Measurements from ENCODE around the gene GPRC5C.
"Not testable (repeated sequence)": the region's sequence is repeated elsewhere in the genome, so short reads cannot be mapped to it uniquely, and the experiment has no call there.

The GPRC5C gene

DNA sequence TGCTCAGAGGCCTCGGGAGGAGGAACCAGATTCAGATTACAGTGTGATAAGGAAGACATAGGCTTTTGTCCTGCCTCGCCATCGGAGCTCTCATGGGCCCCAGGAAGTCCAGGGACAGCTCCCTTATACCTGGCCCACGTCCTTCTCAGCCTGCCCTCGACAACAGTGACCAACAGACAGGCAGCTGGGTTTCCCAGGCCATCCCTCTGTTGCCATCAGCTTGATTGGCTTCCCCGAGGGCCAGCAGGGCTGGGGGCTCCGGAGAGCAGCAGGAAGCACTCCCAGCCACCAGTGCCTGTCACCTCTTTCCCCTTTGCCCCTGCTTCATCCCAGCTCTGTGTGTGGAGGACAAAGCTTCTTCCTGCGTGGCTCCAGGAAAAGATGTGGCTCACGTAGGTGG is 52.2 kb downstream of the GPRC5C start:
- no peak for DNase-seq (ENCODE audit: low read depth in 1 of 2, low spot score in 1 of 2)
- no peaks in the 10 kb centered on the region for H3K27me3 ChIP-seq (ENCODE audit: insufficient read depth, poor library complexity, severe bottlenecking)
- H3K27ac ChIP-seq (replicated peaks): no peak overlapping the region
- H3K4me3 ChIP-seq (replicated peaks; ENCODE audit: insufficient read depth, low read length): no peak overlapping the region
- TF ChIP-seq GABPA (IDR thresholded peaks at IDR 0.05; ENCODE audit: low read depth) (no peak), POLR2AphosphoS5 (IDR thresholded peaks at IDR 0.05; ENCODE audit: low read depth) (no peak), SPI1 (IDR thresholded peaks at IDR 0.05; ENCODE audit: borderline replicate concordance, low read depth) (no peak)
- TF ChIP-seq, protein P1, sequence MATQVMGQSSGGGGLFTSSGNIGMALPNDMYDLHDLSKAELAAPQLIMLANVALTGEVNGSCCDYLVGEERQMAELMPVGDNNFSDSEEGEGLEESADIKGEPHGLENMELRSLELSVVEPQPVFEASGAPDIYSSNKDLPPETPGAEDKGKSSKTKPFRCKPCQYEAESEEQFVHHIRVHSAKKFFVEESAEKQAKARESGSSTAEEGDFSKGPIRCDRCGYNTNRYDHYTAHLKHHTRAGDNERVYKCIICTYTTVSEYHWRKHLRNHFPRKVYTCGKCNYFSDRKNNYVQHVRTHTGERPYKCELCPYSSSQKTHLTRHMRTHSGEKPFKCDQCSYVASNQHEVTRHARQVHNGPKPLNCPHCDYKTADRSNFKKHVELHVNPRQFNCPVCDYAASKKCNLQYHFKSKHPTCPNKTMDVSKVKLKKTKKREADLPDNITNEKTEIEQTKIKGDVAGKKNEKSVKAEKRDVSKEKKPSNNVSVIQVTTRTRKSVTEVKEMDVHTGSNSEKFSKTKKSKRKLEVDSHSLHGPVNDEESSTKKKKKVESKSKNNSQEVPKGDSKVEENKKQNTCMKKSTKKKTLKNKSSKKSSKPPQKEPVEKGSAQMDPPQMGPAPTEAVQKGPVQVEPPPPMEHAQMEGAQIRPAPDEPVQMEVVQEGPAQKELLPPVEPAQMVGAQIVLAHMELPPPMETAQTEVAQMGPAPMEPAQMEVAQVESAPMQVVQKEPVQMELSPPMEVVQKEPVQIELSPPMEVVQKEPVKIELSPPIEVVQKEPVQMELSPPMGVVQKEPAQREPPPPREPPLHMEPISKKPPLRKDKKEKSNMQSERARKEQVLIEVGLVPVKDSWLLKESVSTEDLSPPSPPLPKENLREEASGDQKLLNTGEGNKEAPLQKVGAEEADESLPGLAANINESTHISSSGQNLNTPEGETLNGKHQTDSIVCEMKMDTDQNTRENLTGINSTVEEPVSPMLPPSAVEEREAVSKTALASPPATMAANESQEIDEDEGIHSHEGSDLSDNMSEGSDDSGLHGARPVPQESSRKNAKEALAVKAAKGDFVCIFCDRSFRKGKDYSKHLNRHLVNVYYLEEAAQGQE (IDR thresholded peaks at IDR 0.05; ENCODE audit: insufficient replicate concordance, low read depth): no peak
- TF ChIP-seq, protein P2, sequence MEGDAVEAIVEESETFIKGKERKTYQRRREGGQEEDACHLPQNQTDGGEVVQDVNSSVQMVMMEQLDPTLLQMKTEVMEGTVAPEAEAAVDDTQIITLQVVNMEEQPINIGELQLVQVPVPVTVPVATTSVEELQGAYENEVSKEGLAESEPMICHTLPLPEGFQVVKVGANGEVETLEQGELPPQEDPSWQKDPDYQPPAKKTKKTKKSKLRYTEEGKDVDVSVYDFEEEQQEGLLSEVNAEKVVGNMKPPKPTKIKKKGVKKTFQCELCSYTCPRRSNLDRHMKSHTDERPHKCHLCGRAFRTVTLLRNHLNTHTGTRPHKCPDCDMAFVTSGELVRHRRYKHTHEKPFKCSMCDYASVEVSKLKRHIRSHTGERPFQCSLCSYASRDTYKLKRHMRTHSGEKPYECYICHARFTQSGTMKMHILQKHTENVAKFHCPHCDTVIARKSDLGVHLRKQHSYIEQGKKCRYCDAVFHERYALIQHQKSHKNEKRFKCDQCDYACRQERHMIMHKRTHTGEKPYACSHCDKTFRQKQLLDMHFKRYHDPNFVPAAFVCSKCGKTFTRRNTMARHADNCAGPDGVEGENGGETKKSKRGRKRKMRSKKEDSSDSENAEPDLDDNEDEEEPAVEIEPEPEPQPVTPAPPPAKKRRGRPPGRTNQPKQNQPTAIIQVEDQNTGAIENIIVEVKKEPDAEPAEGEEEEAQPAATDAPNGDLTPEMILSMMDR (IDR thresholded peaks at IDR 0.05; ENCODE audit: insufficient read depth, low read length): no peak

DNA sequence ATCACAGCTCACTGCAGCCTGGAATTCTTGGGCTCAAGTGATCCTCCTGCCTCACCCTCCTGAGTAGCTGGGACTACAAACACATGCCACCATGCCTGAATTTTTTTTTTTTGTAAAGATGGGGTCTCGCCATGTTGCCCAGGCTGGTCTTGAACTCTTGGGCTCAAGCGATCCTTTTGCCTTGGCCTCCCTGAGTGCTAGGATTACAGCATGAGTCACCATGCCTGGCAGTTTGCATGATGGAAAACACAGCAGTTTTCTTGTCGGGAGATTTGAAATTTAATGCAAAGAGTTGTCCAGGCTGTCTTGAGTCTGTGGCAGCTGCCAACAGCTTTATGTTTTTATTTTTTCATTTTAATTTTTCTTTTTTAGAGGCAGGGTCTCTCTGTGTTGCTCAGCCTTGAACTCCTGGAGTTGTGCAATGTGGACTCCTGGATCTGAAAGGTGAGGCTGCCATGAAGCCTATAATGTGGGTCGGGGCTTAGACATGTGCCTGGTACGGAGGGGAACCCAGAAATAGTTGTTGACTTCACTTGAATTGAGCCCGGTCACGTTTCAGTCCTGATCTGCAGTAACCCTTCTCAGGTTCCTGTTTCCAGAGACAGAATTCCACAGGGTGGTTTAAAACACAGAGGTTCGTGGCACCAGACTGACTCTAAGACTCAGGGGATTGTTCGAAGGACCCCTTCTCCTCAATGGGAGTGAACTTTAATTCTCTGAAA is 53.3 kb downstream of the GPRC5C start:
- TF ChIP-seq POLR2AphosphoS5 (IDR thresholded peaks at IDR 0.05; ENCODE audit: low read depth) (no peak), SPI1 (IDR thresholded peaks at IDR 0.05; ENCODE audit: borderline replicate concordance, low read depth) (no peak), GABPA (IDR thresholded peaks at IDR 0.05; ENCODE audit: low read depth) (no peak)
- TF ChIP-seq, protein P1 (IDR thresholded peaks at IDR 0.05; ENCODE audit: insufficient replicate concordance, low read depth): no peak
- TF ChIP-seq, protein P2 (IDR thresholded peaks at IDR 0.05; ENCODE audit: insufficient read depth, low read length): no peak
- H3K27ac ChIP-seq (replicated peaks): no peak overlapping the region
- DNase-seq (ENCODE audit: low read depth in 1 of 2, low spot score in 1 of 2): no peak
- no peaks in the 10 kb centered on the region for H3K27me3 ChIP-seq (ENCODE audit: insufficient read depth, poor library complexity, severe bottlenecking)
- no peak overlapping the region for H3K4me3 ChIP-seq (replicated peaks; ENCODE audit: insufficient read depth, low read length)

DNA sequence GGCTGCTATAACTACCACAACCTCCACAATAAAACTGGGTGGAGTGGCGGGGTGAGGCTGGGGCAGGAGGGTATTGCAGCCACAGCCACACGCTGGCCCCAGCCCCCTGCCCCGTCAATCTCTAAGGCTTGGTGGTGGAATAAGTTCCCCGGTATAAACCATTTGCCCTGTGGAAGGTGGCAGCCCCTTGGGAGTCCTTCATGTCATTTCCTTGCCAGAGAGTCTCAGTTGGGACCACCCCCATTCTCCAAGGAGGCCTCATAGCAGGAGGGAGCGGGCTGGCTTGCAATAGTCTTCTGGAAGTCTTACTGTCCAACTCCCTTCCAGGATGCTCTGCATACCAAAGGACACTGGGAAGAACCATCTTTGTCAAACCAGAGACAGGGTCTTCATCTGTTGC is 54.0 kb downstream of the GPRC5C start:
- H3K4me3 ChIP-seq (replicated peaks; ENCODE audit: insufficient read depth, low read length): no peak overlapping the region
- DNase-seq (ENCODE audit: low read depth in 1 of 2, low spot score in 1 of 2): no peak
- H3K27me3 ChIP-seq (ENCODE audit: insufficient read depth, poor library complexity, severe bottlenecking): no peaks in the 10 kb centered on the region
- TF ChIP-seq POLR2AphosphoS5 (IDR thresholded peaks at IDR 0.05; ENCODE audit: low read depth) (no peak), GABPA (IDR thresholded peaks at IDR 0.05; ENCODE audit: low read depth) (no peak), SPI1 (IDR thresholded peaks at IDR 0.05; ENCODE audit: borderline replicate concordance, low read depth) (no peak)
- TF ChIP-seq, protein P1 (IDR thresholded peaks at IDR 0.05; ENCODE audit: insufficient replicate concordance, low read depth): no peak
- TF ChIP-seq, protein P2 (IDR thresholded peaks at IDR 0.05; ENCODE audit: insufficient read depth, low read length): no peak
- H3K27ac ChIP-seq (replicated peaks): no peak overlapping the region

DNA sequence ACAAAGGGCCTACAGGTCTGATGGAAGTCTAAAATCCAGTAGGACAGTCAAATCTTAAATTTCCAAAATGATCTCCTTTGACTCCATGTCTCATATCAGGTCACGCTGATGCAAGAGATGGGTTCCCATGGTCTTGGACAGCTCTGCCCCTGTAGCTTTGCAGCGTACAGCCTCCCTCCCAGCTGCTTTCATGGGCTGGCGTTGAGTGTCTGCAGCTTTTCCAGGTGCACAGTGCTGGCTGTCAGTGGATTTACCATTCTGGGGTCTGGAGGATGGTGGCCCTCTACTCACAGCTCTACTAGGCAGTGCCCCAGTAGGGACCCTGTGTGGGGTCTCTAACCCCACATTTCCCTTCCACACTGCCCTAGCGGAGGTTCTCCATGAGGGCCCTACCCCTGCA is 56.4 kb downstream of the GPRC5C start:
- not testable (repeated sequence) for DNase-seq (ENCODE audit: low read depth in 1 of 2, low spot score in 1 of 2); H3K4me3 ChIP-seq (replicated peaks; ENCODE audit: insufficient read depth, low read length); H3K27ac ChIP-seq (replicated peaks); H3K27me3 ChIP-seq (ENCODE audit: insufficient read depth, poor library complexity, severe bottlenecking)
